Esophagus muscularis mucosa (tissue), 3 donors: ENCODE data around the gene TFCP2.

Source experiments
- EP300 ChIP-seq: sonication (generic); formaldehyde crosslinking; IDR thresholded peaks from one replicate; pipeline ENCODE4 v1.6.1; 2017; ENCODE audit warnings: antibody characterized with exemption
- POLR2AphosphoS5 ChIP-seq, 2 donors: sonication (generic); formaldehyde crosslinking; IDR thresholded peaks; one replicate each; pipeline ENCODE4 v1.6.1; 2017; ENCODE audit warnings: antibody characterized with exemption in 2 of 2

DNA sequence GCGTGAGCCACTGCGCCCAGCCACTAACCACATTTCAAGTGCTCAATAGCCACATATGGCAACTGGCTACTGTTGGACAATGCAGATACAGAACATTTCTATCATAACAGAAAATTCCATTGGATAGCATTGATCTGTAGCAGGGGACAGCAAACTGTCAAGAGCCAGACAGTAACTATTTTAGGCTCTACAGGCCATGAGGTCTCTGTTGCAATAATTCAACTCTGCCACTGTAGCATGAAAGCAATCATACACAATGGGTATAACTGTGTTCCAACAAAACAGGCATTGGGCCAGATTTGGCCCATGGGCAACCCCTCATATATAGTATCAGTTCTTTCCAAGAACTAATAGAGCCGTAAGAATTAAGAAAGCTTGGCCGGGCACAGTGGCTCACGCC lies 97.5 kb downstream of the TFCP2 start:
- TF ChIP-seq POLR2AphosphoS5 (IDR thresholded peaks at IDR 0.05) (no peak), EP300 (no peak)
